Suppressor macrophage treated with lipopolysaccharide for 1 hour (primary cell): Measurements from ENCODE around the gene GPANK1.

Source experiments
- DNase-seq, 3 donors: peaks; one replicate each; pipeline ENCODE4 v3.0.0-alpha.2; 2020 to 2022

Gene GPANK1

GRCh38 chr6:31614684-31615578 is 49.9 kb downstream of the GPANK1 start, which contains the start of gene AIF1:
TSS of gene AIF1 (plus strand) at chr6:31615234. CDS start at chr6:31615330, 96 bp downstream.
- DNase-seq, result peak; percentile 72 to 81 (median 79)

- DNase-seq, result peak; percentile 64 to 84 (median 74)
Measured at GRCh38 chr6:31614075-31614619, 50.6 kb downstream of the GPANK1 start.
